Activated CD4-positive, CD25-positive, alpha-beta regulatory T cell treated with anti-CD3 and anti-CD28 coated beads, Interleukin-2, amount 50 U/mL, for 16 hours (primary cell): ENCODE data around the gene ULK4.
"Not testable (repeated sequence)": the region's sequence is repeated elsewhere in the genome, so short reads cannot be mapped to it uniquely, and the experiment has no call there.

ENCODE experiments used
- DNase-seq: peaks from one replicate; pipeline ENCODE4 v3.0.0-alpha.2; 2020; ENCODE audit warnings: low read depth, low spot score

ULK4 gene

GRCh38 chr3:41502481-41502880 lies 459.4 kb downstream of the ULK4 start:
- DNase-seq, result no peak

DNA sequence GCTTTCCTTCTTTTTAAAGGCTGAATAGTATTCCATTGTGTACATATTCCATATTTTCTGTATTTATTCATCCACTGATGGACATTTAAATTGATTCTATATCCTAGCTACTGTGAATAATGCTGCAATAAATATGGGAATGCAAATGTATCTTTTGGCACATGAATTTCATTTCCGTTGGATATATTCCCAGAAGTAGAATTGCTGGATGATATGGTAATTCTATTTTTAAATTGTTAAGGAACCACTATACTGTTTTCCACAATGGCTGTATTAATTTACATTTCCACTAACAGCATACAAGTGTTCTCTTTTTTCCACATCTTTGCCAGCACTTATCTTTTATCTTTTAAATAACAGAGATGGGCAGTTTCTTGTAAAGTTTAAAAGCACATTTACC lies 459.9 kb downstream of the ULK4 start:
- DNase-seq, result no peak

GRCh38 chr3:41498847-41499246 lies 463.1 kb downstream of the ULK4 start:
- DNase-seq, result no peak

- DNase-seq, result no peak
Observed at GRCh38 chr3:41490360-41490759, 471.5 kb downstream of the ULK4 start.

DNA sequence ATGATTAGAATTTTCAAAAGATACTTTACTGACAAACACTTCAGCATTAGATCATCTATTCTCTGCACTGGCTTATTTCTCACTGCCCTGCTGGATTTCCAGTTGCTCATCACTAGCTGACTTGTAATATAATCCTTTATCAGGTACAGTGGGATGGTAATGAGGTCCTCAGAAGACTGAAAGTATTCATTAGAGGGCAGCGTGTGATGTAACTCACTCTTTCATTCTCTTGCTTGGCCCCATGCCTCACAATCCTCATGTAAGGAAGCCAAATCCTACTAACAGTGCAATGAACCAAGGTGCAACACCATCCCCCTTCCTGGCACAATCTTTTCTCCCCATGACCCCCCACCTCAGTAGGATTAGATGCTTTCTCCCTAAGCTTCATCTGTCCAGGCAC lies 472.7 kb downstream of the ULK4 start:
- DNase-seq, result no peak

DNA sequence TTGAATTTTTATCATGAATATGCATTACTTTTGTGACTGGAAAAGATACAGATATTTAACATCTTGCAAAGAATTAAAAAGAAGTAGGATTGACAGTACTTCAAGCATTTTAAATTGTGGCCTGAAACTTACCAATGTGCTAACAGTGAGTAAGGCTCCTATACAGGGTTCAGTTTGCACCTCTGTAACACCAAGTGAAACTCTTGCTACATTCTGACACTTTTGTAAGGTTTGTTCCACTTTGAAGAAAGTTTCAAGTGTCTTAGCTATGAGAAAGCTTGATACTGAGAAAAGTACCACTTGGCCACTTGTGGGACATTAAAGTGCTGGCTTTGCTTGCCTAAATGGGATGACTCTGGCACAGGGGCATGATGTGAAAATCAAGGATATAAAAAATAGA lies 473.4 kb downstream of the ULK4 start:
- no peak for DNase-seq

GRCh38 chr3:41485484-41485883 lies 476.4 kb downstream of the ULK4 start:
- no peak for DNase-seq

DNA sequence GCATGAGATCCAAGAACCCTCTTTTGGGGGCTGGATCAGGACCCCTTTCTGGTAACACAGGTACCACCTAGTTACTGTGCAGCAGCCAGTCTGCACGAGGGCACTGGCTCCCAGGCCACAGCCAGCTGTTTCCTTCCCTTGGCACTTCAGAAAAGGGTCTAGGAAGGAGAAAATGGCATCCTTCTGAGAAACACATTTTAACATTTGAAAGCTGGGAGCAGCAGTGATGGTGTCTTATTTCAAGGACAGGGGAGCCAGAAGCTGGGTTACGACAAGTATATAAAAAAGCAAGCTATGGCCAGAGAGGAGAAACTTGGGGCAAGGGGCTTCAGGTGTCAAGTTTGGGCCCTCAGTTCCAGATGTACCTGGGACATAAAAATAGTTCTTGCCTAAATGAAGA lies 479.8 kb downstream of the ULK4 start:
- no peak for DNase-seq

- no peak for DNase-seq
Observed at GRCh38 chr3:41478278-41478677, 483.6 kb downstream of the ULK4 start.

- no peak for DNase-seq
Observed at GRCh38 chr3:41477399-41478014, 484.4 kb downstream of the ULK4 start.

DNA sequence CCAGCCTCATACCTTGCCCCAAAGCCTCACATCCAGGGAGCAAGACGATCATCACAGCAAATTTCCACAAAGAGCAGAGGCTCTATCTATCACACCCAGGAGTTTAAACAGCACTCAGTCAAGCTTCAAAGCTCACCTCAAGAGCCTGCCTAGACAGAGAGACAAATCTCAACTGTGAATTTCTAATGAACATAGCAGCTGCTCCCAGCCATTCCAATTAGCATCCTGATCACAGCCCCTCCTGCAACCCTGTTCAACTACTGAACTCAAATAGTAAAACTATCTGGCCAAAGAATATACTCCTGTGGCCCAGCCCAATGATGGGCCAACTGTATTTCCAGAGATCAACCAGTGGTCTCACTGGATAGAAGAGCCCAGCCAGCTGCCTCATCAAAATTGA lies 492.8 kb downstream of the ULK4 start:
- no peak for DNase-seq

- no peak for DNase-seq
Observed at GRCh38 chr3:41467481-41467880, 494.4 kb downstream of the ULK4 start.

GRCh38 chr3:41464858-41465257 lies 497.0 kb downstream of the ULK4 start:
- DNase-seq, result no peak

GRCh38 chr3:41464401-41464800 lies 497.5 kb downstream of the ULK4 start:
- DNase-seq, result no peak

GRCh38 chr3:41462103-41462691 lies 499.7 kb downstream of the ULK4 start:
- DNase-seq, result no peak

DNA sequence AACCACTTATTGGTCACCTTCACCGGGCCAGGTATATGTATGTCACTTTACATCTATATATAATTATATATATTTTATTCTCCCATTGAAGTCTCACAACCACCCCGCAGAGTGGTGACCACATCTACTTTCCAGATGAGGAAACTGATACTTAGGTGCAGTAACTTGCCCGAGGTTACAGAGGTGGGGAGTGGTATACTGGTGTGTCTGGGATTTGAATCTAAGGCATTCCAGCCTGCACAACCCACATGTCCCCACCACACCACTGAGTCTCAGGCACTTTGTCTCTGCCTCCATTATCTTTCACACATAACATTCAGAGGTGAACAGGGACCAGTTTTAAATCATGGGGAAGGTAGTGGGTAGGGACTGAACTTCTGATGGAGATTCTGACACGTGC lies 501.2 kb downstream of the ULK4 start:
- DNase-seq, result no peak

DNA sequence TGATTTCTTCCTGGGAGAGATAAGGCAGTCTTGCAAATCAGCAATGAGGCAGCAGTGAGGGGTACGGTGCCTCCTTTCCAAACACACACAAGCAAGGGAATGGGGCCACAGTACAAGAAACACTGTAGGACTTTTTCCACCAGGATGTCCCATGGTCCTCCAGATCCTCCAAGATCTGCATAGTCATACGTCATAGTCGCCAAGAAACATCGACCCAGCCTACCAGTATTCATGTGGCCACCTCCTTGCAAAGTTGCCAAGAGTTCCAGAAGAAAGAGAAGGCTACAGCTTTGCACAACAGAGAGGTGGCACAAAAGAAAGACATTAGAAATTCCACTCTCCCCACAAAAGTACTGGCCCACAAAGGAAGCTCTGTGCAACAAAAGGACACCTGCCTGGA lies 504.7 kb downstream of the ULK4 start:
- DNase-seq, result no peak

DNA sequence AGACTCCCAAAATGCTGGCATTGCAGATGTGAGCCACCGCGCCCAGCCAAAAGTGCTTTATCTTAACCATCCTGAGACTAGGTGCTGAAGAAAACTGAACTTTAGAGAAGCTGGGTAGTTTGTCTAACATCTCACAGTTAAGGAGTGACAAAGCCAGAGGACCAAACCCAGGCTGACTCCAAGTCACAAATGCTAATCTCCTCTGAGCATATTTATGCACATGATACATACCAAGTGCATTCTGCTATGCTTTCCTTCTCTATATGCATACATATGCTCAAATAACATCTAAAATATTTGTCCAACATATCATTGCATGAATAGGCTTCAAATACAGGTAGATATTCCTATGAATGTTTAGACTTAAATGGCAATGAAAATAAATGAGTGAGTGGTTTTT lies 505.7 kb downstream of the ULK4 start:
- no peak for DNase-seq

DNA sequence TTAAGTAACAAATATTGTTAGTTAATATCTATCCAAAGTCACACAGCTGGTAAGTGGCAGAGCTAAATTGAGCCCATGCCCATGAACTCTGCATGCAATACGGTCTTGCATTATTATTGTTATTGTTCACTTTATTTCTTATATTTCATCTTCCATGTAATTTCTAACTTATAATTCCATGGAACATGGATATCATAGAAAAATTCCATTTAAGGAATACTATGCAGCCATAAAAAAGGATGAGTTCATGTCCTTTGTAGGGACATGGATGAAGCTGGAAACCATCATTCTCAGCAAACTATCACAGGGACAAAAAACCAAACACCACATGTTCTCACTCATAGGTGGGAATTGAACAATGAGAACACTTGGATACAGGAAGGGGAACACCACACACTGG lies 508.3 kb downstream of the ULK4 start:
- DNase-seq, result not testable (repeated sequence)

DNA sequence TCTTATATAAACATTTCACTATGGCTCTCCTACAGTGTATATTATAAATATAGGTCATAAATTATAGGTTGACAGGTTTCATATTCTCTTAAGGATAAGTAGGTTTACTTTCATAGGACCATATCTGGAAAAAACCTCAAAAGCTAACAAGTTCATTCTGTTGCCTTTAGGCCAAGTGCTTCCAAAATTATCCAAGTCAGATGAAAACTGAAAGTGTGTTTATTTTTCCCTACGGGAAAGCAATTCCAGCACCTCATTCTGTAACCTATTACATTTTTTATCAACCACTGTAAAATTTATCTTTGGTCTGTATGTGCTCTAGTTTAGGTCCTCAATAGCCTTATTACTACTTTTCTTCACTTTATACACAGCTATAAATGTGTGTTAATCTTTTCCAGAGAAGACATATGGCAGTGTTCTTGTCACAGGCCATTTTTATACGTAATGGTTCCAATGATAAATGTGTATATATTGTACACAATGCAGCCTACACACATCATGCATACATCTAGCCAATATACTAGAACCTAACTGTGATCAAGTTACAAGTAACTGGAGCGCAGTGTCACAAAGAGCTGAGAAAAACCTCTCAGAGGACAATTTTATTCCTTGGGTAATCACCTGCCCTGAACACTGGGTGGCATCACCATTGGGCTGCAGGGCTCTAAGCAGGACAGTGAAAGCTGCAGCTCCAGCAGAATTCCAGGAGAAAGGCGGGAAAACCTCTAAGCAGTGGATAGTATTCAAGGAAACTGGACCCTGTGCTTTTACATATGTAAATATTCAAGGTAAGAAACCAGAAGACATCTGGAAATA lies 511.3 kb downstream of the ULK4 start:
- no peak for DNase-seq

DNA sequence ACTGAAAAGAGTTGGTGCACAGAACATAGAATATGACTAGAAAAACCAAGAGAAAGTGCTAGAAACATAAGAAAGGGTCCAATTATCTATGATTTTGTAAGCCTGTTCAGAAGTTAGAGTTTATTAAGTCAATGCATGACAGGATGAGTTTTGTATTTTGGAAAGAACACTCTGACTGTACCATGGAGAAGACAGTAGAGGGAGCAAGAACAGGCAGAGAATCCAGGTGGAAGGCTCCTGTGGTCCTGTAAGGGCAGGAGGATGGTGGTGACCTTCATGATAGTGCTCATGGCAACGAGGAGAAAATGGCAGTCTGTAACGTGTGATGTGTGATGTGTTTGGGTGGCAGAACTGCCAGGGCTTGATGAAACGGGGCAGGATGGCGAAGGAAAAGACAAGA lies 513.5 kb downstream of the ULK4 start:
- no peak for DNase-seq

- no peak for DNase-seq
Observed at GRCh38 chr3:41447701-41448100, 514.2 kb downstream of the ULK4 start.

DNA sequence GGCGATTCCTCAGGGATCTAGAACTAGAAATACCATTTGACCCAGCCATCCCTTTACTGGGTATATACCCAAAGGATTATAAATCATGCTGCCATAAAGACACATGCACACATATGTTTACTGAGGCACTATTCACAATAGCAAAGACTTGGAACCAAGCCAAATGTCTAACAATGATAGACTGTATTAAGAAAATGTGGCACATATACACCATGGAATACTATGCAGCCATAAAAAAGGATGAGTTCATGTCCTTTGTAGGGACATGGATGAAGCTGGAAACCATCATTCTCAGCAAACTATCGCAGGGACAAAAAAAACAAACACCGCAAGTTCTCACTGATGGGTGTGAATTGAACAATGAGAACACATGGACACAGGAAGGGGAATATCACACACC lies 515.6 kb downstream of the ULK4 start:
- not testable (repeated sequence) for DNase-seq
